Measurements from ENCODE around the gene IGF2.
"Not testable (repeated sequence)": the region's sequence is repeated elsewhere in the genome, so short reads cannot be mapped to it uniquely, and the experiment has no call there.

IGF2 gene

GRCh38 chr11:2139123-2139521 lies at the start of gene IGF2:
IGF2 (minus strand) TSS chr11:2139389; CDS start chr11:2135523, 3,866 bp downstream.
- DNase-seq (ENCODE audit: low spot score): no peak

- DNase-seq (ENCODE audit: low spot score): no peak
Measured at GRCh38 chr11:2188745-2189144, 49.6 kb upstream of the IGF2 start.

- DNase-seq (ENCODE audit: low spot score): no peak
Measured at GRCh38 chr11:2187280-2187707, 48.1 kb upstream of the IGF2 start.

- DNase-seq (ENCODE audit: low spot score): no peak
Measured at GRCh38 chr11:2186669-2187279, 47.6 kb upstream of the IGF2 start.

- DNase-seq (ENCODE audit: low spot score): no peak
Measured at GRCh38 chr11:2185324-2186085, 46.3 kb upstream of the IGF2 start.

GRCh38 chr11:2182692-2183474 lies 43.7 kb upstream of the IGF2 start:
- no peak for DNase-seq (ENCODE audit: low spot score)

- DNase-seq (ENCODE audit: low spot score): no peak
Measured at GRCh38 chr11:2182075-2182474, 42.9 kb upstream of the IGF2 start.

GRCh38 chr11:2180789-2181370 lies 41.7 kb upstream of the IGF2 start:
- DNase-seq (ENCODE audit: low spot score): no peak

GRCh38 chr11:2180347-2180746 lies 41.2 kb upstream of the IGF2 start:
- no peak for DNase-seq (ENCODE audit: low spot score)

GRCh38 chr11:2179516-2179915 lies 40.3 kb upstream of the IGF2 start:
- DNase-seq (ENCODE audit: low spot score): no peak

- peak; percentile 64 for DNase-seq (ENCODE audit: low spot score)
Measured at GRCh38 chr11:2178906-2179494, 39.8 kb upstream of the IGF2 start.

- not testable (repeated sequence) for DNase-seq (ENCODE audit: low spot score)
Measured at GRCh38 chr11:2178055-2178773, 39.0 kb upstream of the IGF2 start.

GRCh38 chr11:2177076-2177475 lies 37.9 kb upstream of the IGF2 start:
- DNase-seq (ENCODE audit: low spot score): no peak

GRCh38 chr11:2176389-2176900 lies 37.3 kb upstream of the IGF2 start:
- no peak for DNase-seq (ENCODE audit: low spot score)

- DNase-seq (ENCODE audit: low spot score): no peak
Measured at GRCh38 chr11:2175659-2176058, 36.5 kb upstream of the IGF2 start.

- DNase-seq (ENCODE audit: low spot score): no peak
Measured at GRCh38 chr11:2174361-2174760, 35.2 kb upstream of the IGF2 start.

- no peak for DNase-seq (ENCODE audit: low spot score)
Measured at GRCh38 chr11:2173761-2174160, 34.6 kb upstream of the IGF2 start.

- DNase-seq (ENCODE audit: low spot score): no peak
Measured at GRCh38 chr11:2173150-2173693, 34.0 kb upstream of the IGF2 start.

- no peak for DNase-seq (ENCODE audit: low spot score)
Measured at GRCh38 chr11:2172676-2173075, 33.5 kb upstream of the IGF2 start.

GRCh38 chr11:2171591-2172003 lies 32.4 kb upstream of the IGF2 start, which contains the start of gene TH:
TH (minus strand) TSS chr11:2171815; CDS start chr11:2171786, 29 bp downstream.
- no peak for DNase-seq (ENCODE audit: low spot score)

Data from RKO (cell line).